Measurements from ENCODE around the gene GLRB. TPM values are rescaled to one million over a fixed set of nuclear protein-coding genes. Genes with fewer than 3 reads are reported as not detected.
A peak's percentile ranks its signal among the peaks of the same experiment; 100 is the strongest.

The GLRB gene
- total RNA-seq, 1 experiment from 2014 or later: 0.70 TPM

GRCh38 chr4:157127571-157127970 is 51.6 kb downstream of the GLRB start:
- Histone ChIP-seq H3K79me2 (ENCODE audit: insufficient read depth, low read length) (no peaks in the 10 kb centered on the region), H2BK15ac (ENCODE audit: low read depth, low read length) (no peak overlapping the region), H2BK20ac (ENCODE audit: low read depth, low read length, poor library complexity, severe bottlenecking) (no peak overlapping the region), H2BK120ac (ENCODE audit: low read depth, low read length, poor library complexity, severe bottlenecking) (no peak overlapping the region), H3K27ac (ENCODE audit: insufficient read length, low read depth, low read length) (no peak overlapping the region), H3K23me2 (ENCODE audit: insufficient read length, low read depth, low read length, poor library complexity, severe bottlenecking) (no peaks in the 10 kb centered on the region), H3K27me3 (ENCODE audit: insufficient read depth, low read length) (no peaks in the 10 kb centered on the region), H4K91ac (ENCODE audit: insufficient read length, low read depth, low read length) (no peak overlapping the region), H2AK5ac (ENCODE audit: insufficient read length, low read length) (no peak overlapping the region), H3K4me2 (ENCODE audit: insufficient read depth, insufficient read length, low read length) (no peak overlapping the region), H3K9me3 (ENCODE audit: control insufficient read depth, low read depth, low read length) (no peaks in the 10 kb centered on the region), H2AFZ (ENCODE audit: low read length) (no peak overlapping the region), H2BK5ac (ENCODE audit: insufficient read length, low read length) (no peak overlapping the region), H4K8ac (replicated peaks; ENCODE audit: insufficient read length, low read depth, low read length) (no peak overlapping the region), H3K4ac (ENCODE audit: low read depth, low read length) (no peak overlapping the region), H2BK12ac (ENCODE audit: insufficient read length, low read depth, low read length) (no peak overlapping the region), H3K9ac (ENCODE audit: extremely low read depth, insufficient read length, low read length) (no peak overlapping the region), H4K5ac (ENCODE audit: insufficient read length, low read depth, low read length) (no peak overlapping the region), H3K79me1 (ENCODE audit: insufficient read depth, low read depth, low read length, poor library complexity, severe bottlenecking) (no peaks in the 10 kb centered on the region), H4K20me1 (ENCODE audit: control insufficient read depth, insufficient read depth, insufficient read length) (no peaks in the 10 kb centered on the region), H3K23ac (ENCODE audit: insufficient read length, low read depth, low read length) (no peak overlapping the region), H3K14ac (ENCODE audit: insufficient read depth, low read length) (no peak overlapping the region), H3K18ac (ENCODE audit: insufficient read length, low read depth, low read length) (no peak overlapping the region), H3K4me1 (ENCODE audit: insufficient read depth, low read length) (no peaks in the 10 kb centered on the region), H3K56ac (ENCODE audit: insufficient read length, low read depth, low read length) (no peak overlapping the region), H3T11ph (ENCODE audit: low read length) (no peak overlapping the region)
- no peaks in the 10 kb centered on the region; a peak in 1 of 7 replicates for H3K36me3 Mint-ChIP-seq (ENCODE audit: insufficient read depth in 1 of 3, low read depth in 3 of 3)
- no peak overlapping the region for H3K4me3 Mint-ChIP-seq
- no CpG with 5 or more reads among the region's 2 CpGs for WGBS (ENCODE audit: extremely low coverage, insufficient read length, low lambda C conversion rate)
- H3K9me3 Mint-ChIP-seq: no peaks in the 10 kb centered on the region
- DNase-seq: peak; percentile 44
- H3K27ac Mint-ChIP-seq: no peak overlapping the region
- H3K27me3 Mint-ChIP-seq (ENCODE audit: low read depth): no peaks in the 10 kb centered on the region
- no peak for TF ChIP-seq CTCF (conservative IDR thresholded peaks at IDR 0.05)
- H3K4me1 Mint-ChIP-seq: peaks cover 4 to 13% of the 10 kb centered on the region in 2 experiments

Measured in H9 (cell line).